ENCODE measurements around the gene GMDS.

The GMDS gene

GRCh38 chr6:1739220-1739619, 506.2 kb downstream of the GMDS start:
- no peak for DNase-seq (ENCODE audit: low spot score)

DNA sequence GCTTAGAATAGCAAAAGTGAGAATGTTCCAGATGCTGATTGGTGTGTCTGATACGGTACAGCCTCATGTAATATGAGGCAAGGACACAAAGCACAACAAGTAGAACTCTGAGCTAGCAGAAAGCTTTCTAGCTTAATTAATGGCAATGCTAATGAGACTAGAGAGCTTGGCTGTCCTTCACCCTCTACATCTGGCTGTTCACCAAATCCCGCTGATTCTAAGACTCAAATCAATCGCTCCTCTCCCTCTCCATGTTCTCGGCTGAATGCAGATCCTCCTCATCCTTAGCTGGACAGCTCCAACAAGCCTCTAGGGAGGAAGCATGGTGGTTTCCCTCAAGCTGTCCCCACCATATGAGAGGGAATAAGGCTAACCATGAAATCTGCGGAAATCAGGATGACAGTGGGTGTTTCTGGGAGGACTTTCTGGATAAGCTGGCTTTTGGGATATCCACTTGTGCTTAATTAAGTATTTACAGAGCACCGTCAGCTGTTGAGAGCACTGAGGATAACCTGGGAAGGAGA, 506.8 kb downstream of the GMDS start:
- DNase-seq (ENCODE audit: low spot score), result no peak

DNA sequence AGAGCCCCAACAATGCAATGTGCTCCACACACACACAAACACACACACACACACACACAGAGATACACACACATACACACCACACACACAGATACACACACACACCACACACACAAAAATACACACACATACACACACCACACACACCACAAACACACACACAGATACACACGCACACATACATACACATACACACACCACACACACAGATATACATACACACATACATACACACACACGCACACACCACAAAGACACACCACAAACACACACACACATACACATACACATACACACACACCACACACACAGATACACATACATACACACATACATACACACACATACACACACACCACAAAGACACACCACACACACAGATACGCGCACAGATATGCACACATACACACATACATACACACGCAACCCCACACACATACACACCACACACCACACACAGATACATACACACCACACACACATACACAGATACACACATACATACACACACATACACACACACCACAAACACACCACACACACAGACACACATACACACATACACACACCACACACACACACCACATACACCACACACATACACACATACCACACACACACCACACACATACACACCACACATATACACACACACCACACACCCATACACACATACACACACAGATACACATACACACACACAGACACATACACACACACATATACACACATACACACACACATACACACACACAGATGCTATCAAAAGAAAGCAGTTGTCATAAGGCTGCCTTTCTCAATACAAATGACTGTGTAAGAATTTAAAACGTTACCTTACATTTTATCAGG, 507.7 kb downstream of the GMDS start:
- no peak for DNase-seq (ENCODE audit: low spot score)

DNA sequence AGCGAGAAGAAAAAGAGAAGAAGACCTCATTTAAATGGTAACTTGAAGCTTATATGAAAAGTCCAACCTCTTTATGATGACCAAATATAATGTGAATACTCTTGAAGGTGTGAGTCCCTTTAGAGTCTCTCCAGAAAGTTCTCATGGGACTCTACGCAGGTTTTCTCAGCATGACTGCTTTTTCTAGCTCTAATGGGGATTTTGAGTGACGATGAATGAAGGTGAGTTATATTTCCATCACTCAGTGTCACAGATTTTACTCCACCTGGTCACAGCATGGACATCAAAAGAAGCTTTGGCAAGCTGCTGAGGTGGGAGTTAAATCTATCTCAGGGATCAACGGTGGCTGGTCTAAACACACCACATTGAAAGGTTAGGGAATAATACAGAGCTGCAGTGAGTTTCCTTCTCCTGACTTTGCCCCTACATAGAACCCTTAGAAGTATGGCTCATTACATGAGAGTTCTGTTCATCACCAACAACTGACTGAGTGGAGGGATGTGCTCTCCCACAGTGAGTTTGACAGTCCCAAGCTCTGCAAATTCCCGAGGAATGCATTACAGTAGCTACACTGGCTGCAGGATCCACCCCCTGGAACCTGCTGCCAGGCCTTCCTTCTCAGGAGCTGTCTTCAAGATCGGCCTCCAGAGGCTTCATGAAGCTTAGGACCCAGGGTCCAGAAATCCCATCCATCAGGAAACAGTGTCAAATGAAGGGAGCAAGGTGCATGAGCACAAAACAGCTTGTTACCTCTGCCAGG, 508.9 kb downstream of the GMDS start:
- DNase-seq (ENCODE audit: low spot score), result no peak

GRCh38 chr6:1735239-1735803, 510.1 kb downstream of the GMDS start:
- DNase-seq (ENCODE audit: low spot score), result no peak

GRCh38 chr6:1730882-1731281, 514.5 kb downstream of the GMDS start:
- DNase-seq (ENCODE audit: low spot score), result no peak

DNA sequence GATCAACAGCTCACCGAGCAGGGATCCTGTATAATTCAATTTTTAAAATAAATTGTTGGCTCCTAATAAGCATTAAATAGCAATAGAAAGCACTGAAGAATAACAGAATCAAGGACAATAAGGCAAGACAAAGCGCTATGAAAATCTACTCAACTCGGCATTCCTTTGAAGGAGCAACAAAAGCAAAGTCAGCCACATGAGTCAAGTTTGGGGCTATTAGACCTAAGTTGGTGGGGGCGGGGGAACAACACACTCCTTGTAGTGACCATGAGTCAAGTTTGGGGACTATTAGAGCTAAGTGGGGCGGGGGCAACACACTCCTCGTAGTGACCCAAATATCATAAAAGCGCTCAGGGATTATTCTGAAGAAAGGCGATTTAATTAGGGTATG, 515.7 kb downstream of the GMDS start:
- no peak for DNase-seq (ENCODE audit: low spot score)

- no peak for DNase-seq (ENCODE audit: low spot score)
Measured at GRCh38 chr6:1729133-1729749, 516.2 kb downstream of the GMDS start.

GRCh38 chr6:1726341-1726768, 519.0 kb downstream of the GMDS start:
- no peak for DNase-seq (ENCODE audit: low spot score)

DNA sequence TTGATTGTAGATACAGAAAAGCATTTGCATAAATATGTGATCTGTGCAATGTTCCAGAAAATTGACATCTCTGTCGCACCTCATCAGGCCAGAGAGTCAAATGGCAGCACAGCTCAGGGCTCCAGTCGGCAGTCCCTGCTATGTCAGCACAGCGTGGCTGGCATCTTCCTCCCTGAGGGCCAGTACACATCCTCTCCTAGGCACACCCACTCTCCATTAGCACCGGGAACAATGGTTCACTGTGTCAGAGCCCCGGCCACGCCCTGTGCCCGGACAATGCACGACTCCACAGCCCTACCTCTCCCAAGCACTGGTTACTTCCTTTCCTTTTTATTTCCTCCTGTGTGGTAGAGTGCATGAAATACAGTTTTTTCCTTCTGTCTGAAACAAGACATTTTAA, 520.8 kb downstream of the GMDS start:
- no peak for DNase-seq (ENCODE audit: low spot score)

GRCh38 chr6:1724124-1724523, 521.3 kb downstream of the GMDS start:
- no peak for DNase-seq (ENCODE audit: low spot score)

DNA sequence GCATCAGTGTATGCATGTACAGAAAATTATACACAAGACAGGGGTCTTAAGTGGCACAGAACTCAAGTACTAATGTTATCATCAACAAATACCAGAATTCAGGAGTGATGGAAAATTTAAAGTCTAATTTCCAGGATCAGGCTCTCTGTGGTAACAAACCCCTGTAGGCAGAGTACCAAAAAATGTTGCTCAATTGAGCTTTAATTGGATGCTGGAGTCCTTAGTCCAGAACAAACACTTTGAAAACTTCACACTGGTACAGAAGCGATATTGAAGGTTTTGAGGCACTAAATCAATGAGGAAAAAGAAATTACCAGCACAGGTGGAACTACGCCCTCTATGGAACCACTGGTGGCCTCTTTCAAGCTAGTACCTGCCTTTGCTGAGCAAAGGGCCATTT, 522.6 kb downstream of the GMDS start:
- DNase-seq (ENCODE audit: low spot score), result no peak

- DNase-seq (ENCODE audit: low spot score), result no peak
Measured at GRCh38 chr6:1720620-1721322, 524.6 kb downstream of the GMDS start.

- no peak for DNase-seq (ENCODE audit: low spot score)
Measured at GRCh38 chr6:1719922-1720321, 525.5 kb downstream of the GMDS start.

DNA sequence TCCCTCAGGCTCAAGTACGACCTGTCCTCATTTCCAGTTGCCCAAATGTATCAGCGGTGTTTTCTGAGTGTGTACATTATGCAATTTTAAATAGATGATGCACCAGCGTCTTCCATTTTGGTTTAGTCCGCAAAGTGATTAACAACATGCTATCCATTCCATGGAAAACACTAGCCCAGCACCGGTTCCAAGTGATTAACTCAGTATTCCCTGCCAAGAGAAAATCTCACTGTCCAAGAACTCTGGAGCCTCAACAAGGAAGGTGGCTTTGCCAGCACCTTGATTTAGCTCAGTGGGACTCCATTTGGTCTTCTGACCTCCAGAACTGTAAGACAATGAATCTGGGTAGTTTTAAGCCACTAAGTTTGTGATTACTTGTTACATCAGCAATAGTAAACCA, 528.5 kb downstream of the GMDS start:
- DNase-seq (ENCODE audit: low spot score), result no peak

GRCh38 chr6:1716396-1716795, 529.0 kb downstream of the GMDS start:
- DNase-seq (ENCODE audit: low spot score), result no peak

- no peak for DNase-seq (ENCODE audit: low spot score)
Measured at GRCh38 chr6:1715336-1715735, 530.1 kb downstream of the GMDS start.

- no peak for DNase-seq (ENCODE audit: low spot score)
Measured at GRCh38 chr6:1714654-1715053, 530.8 kb downstream of the GMDS start.

- DNase-seq (ENCODE audit: low spot score), result no peak
Measured at GRCh38 chr6:1713016-1713600, 532.3 kb downstream of the GMDS start.

DNA sequence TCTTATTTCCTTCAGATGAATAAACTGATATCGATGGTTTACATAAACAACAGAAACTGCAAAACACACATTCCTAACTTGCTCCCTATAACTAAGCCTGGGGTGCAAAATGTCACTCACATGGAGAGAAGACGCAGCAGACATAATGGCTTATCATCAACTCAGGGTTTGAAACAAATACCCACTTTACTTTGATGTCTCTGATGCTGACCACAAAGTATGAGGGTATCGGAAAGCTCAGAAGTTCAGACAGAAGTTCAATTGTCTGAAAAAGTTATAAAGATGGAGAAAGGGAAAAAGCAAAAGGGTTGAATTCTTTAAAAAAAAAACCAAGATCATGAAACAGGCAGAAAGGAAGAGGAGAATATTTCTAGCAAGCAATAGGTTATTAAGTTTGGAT, 533.0 kb downstream of the GMDS start:
- DNase-seq (ENCODE audit: low spot score), result no peak

DNA sequence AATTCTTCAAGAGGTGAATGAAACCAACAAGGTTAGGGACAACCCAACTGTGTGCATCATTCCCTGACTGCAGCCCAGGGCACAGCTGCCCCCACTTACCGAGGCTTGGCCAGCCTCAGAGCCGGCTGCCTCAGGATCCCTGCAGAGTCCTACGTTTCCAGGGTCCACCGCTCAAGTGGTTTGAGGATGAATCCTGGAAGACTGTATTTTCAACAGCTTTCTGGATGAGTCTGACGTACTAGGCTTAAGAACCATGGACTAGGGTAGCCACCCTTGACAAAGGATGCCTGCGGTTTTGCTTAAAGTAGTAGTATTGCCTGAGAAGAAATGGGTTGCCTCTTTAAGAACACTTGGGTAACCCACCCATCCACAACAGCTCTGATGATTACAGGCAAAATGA, 534.3 kb downstream of the GMDS start:
- DNase-seq (ENCODE audit: low spot score), result no peak
